ENCODE measurements around the gene TMEM106C.
A peak's percentile ranks its signal among the peaks of the same experiment; 100 is the strongest.

Gene TMEM106C

DNA sequence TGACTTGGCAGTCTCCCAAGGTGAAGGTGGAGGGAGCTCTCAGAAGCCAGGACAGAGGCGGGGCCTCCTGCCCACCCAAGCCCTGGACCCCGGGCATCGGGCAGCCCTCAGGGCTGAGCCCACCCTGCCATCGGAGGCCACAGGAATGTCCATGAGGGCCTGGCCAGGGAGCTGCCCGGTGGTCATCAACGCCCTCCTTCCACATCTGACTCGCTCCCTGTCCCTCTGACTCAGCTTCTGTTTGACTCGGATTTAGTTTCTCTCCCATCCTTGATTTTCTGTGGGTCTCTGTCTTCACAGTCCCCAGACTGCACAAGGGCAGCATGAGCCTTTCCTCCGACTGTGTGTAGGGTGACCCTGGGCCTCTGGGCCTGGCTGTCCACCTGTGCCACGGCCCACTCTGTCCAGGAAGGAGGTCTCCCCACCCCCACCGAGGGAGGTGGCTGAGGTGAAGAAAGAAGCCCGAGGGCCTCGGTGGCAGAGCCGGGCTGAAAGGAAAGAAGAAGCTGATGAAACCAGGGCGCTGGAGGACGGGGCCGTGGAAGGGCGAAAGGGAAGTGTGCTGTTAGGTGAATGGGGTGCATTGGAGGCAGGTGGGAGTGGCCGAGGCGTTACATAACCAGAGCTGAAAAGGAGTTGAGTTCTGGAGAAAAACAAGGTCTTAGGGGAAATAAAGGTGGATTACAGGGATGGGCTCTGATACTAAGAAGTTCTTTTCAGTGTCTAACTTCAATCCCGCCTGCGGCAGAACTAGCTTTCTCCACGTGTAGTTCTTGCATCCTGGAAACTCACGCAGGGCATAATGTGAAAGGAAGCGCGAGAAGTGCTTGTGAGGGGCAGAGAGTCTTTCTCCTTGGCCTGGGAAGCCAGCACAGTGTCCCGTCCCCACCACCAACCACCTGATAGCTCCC is 16.7 kb upstream of the TMEM106C start:
- TF ChIP-seq, protein P1, sequence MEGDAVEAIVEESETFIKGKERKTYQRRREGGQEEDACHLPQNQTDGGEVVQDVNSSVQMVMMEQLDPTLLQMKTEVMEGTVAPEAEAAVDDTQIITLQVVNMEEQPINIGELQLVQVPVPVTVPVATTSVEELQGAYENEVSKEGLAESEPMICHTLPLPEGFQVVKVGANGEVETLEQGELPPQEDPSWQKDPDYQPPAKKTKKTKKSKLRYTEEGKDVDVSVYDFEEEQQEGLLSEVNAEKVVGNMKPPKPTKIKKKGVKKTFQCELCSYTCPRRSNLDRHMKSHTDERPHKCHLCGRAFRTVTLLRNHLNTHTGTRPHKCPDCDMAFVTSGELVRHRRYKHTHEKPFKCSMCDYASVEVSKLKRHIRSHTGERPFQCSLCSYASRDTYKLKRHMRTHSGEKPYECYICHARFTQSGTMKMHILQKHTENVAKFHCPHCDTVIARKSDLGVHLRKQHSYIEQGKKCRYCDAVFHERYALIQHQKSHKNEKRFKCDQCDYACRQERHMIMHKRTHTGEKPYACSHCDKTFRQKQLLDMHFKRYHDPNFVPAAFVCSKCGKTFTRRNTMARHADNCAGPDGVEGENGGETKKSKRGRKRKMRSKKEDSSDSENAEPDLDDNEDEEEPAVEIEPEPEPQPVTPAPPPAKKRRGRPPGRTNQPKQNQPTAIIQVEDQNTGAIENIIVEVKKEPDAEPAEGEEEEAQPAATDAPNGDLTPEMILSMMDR (IDR thresholded peaks at IDR 0.05; ENCODE audit: control insufficient read depth, insufficient read depth, low read depth, low read length, missing control alignments), result no peak
- DNase-seq (ENCODE audit: low read depth), result no peak
- no peak overlapping the region for H3K4me3 ChIP-seq (ENCODE audit: control insufficient read depth, low read depth, low read length)

DNA sequence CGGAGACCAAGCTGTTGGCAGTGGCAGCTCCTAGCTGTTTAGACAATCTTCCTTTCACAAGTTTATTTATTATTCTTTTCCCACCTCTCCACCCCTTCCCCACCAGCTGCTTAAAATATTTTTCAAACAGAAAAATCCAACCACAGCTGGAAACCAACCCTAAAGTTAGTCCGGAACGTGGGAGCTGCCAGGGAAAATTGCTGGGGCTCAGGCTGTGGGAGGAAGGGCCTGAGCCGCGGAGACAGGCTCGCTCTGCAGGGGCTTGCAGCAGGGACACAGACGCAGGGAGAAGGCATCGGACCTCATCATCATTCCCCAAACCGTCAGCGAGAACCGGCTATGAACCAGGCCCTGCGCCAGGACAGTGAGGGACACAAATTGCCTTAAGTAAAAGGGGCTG is 16.1 kb upstream of the TMEM106C start:
- DNase-seq (ENCODE audit: low read depth), result no peak
- TF ChIP-seq, protein P1 (IDR thresholded peaks at IDR 0.05; ENCODE audit: control insufficient read depth, insufficient read depth, low read depth, low read length, missing control alignments), result no peak
- no peak overlapping the region for H3K4me3 ChIP-seq (ENCODE audit: control insufficient read depth, low read depth, low read length)

DNA sequence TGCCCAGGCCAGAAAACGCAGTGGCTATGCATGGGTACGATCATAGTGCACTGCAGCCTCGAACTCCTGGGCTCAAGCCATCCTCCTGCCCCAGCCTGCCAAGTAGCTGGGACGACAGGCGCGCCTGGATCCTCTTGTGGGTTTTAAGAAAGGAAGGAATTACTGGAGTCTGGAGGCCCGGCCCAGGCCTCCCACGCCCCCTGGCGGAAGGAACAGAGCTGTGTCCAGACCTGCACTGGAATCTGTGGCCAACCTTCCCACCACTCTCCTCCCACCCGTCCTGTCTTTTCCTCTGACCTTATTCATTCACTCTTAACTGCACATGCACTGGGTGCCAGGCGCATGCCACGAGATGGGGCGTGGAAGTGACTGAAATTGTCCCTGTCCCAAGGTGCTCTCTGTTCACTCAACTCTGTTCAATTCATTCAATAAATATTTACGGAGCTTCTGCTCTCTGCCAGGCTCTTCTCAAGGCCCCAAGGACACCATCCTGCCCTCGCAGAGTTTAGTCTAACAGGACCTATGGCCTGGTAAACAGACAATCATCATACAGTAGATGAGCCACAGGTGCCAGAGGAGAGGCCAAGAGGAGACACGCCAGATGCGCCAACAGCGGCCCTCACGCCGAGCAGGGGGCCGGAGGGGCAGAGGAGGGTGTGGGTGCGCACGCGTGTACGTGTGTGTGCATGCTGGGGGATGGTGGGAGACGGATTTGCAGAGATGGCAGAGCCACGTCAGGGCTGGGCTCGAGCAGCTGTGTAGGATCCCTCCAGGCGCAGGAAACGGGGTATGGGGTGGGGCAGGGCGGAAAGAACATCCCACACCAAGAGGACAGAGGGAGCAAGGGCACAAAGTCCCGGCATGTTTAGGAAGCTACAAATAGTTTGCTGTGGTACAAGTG is 13.7 kb upstream of the TMEM106C start:
- TF ChIP-seq, protein P1 (IDR thresholded peaks at IDR 0.05; ENCODE audit: control insufficient read depth, insufficient read depth, low read depth, low read length, missing control alignments), result peak; percentile 96
- peak; percentile 37 for DNase-seq (ENCODE audit: low read depth)

DNA sequence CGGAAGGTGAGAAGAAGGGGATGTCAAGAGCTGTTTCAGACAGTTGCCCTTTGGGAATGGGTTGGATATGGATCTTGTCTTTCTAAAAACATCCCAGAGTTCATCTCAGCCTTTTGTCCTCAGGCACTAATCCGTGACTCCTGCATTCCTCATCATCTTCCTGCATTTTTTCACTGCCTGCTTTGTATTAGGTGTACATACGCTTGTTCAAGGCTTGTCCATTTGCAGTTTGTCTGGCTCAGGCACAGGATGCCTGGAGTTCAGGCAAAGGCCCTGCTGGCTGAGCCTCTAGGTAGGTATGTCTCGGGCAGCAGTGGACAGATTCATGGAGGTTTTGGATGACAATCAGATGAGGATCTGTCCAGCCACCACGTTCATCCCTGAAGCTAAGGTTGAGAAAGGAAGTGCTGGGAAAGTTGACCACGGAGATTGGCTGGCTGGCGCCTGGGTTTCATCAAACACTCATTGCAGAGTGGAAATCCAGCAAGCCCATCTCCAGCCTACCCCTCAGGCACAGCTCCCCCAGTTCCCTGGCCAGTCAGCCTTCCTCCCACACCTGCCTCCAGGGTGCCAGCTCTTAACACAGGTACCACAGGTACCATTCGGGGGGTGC is 12.4 kb upstream of the TMEM106C start:
- TF ChIP-seq, protein P1 (IDR thresholded peaks at IDR 0.05; ENCODE audit: control insufficient read depth, insufficient read depth, low read depth, low read length, missing control alignments), result no peak
- no peak overlapping the region for H3K4me3 ChIP-seq (ENCODE audit: control insufficient read depth, low read depth, low read length)
- DNase-seq (ENCODE audit: low read depth), result no peak

More for the DNA sequence above, 13.7 kb upstream of the TMEM106C start:
- H3K4me3 ChIP-seq (ENCODE audit: control insufficient read depth, low read depth, low read length), result no peak overlapping the region

DNA sequence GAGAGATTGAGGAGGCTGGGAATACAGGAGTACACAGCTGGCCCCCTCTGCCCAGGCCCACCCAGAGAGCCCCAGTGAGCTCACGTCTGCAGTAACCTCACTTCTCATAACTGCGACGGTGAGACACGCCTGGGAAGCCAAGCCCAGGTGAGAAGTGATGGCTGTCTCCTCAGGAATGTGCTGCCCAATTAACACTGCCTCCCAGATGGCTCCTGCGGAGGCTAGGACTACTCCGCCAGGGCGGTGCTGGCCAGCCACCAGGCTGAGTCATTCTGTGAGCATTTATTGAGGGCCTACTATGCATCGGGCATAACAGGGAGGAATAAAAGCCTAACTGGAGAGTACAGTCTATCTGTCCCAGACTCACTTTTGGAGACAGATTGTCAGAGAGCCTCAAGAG is 9.3 kb upstream of the TMEM106C start:
- TF ChIP-seq, protein P1 (IDR thresholded peaks at IDR 0.05; ENCODE audit: control insufficient read depth, insufficient read depth, low read depth, low read length, missing control alignments), result no peak
- H3K4me3 ChIP-seq (ENCODE audit: control insufficient read depth, low read depth, low read length), result no peak overlapping the region
- no peak for DNase-seq (ENCODE audit: low read depth)

DNA sequence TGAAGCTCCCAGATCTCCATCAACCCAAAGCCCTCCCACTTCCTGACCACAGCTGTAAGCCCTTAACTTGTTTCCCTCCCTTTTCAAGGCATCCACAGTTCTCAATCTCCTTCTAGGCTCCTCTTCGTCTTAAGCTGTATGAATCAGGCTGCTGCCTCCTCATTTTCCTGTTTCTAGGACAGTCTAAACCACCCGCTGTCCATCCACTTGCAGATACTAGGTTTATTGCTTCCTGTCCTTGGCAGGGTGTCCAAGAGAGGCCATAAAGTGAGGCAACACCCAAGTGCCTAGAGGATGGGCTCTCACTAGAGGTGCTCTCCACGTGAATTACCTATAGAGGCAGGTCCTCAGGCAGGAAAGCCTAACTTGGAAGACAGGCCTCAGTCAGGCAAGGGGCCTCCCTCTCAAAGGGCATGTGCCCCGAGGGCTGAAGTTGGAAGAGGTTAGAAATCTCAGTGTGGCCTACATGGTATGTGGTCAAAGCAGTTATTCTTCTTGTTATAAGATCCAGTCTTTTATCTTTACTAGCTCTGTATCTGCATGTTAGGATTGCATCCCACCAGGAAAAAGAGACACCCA is 8.8 kb upstream of the TMEM106C start:
- H3K4me3 ChIP-seq (ENCODE audit: control insufficient read depth, low read depth, low read length), result no peak overlapping the region
- no peak for DNase-seq (ENCODE audit: low read depth)
- TF ChIP-seq, protein P1 (IDR thresholded peaks at IDR 0.05; ENCODE audit: control insufficient read depth, insufficient read depth, low read depth, low read length, missing control alignments), result no peak

Data from AG09309 (cell line).